Stomach (tissue), 9 donors: ENCODE results near the gene CACNB2. TPM values are rescaled to one million over a fixed set of nuclear protein-coding genes. Genes with fewer than 3 reads are reported as not detected.

Source experiments
- DNase-seq, 2 donors: peaks; one replicate each; pipeline versions ENCODE4 v3.0.0 to v3.0.0-alpha.2; 2013 to 2019
- H3K27ac ChIP-seq, 5 donors: fragments of 200-600 bp in 4 of 5; sonication (generic) in 4 of 5; one replicate each; pipeline ENCODE4 v1.5.1; 2013 to 2019; ENCODE audit warnings: mild to moderate bottlenecking in 1 of 5, moderate library complexity in 1 of 5
- H3K27me3 ChIP-seq, 3 donors: fragments of 200-600 bp; sonication (generic); one replicate each; pipeline ENCODE4 v1.5.1; 2017 to 2019; ENCODE audit warnings: mixed run types in 1 of 3
- H3K36me3 ChIP-seq, 4 donors: fragments of 200-600 bp; sonication (generic); 1 replicate in 3 of 4; 2 replicates in 1 of 4; pipeline ENCODE4 v1.5.1; 2016 to 2019
- H3K4me1 ChIP-seq, 4 donors: fragments of 200-600 bp; sonication (generic); one replicate each; pipeline ENCODE4 v1.5.1; 2016 to 2019
- H3K4me3 ChIP-seq, 4 donors: fragments of 200-600 bp; sonication (generic) in 3 of 4; one replicate each; pipeline ENCODE4 v1.5.1; 2016 to 2019; ENCODE audit warnings: mild to moderate bottlenecking in 1 of 4
- H3K9me3 ChIP-seq, 4 donors: fragments of 200-600 bp; sonication (generic); one replicate each; pipeline ENCODE4 v1.5.1; 2016 to 2019
- EP300 ChIP-seq: sonication (generic); formaldehyde crosslinking; IDR thresholded peaks from one replicate; pipeline ENCODE4 v1.6.1; 2017; ENCODE audit warnings: antibody characterized with exemption
- POLR2A ChIP-seq, 4 donors: fragments of 450-650 bp; IDR thresholded peaks; one replicate each; pipeline ENCODE4 v1.6.1; 2016; ENCODE audit warnings: antibody characterized with exemption in 4 of 4, control low read depth in 2 of 4, mild to moderate bottlenecking in 1 of 4, moderate library complexity in 1 of 4
- POLR2AphosphoS5 ChIP-seq, 3 donors: sonication (generic); formaldehyde crosslinking; IDR thresholded peaks; one replicate each; pipeline ENCODE4 v1.6.1; 2016; ENCODE audit warnings: antibody characterized with exemption in 3 of 3
- whole genome bisulfite sequencing, 5 donors: extraction: QIAGEN DNeasy Blood & Tissue Kit in 3 of 5; methylation state at CpG; one replicate each; pipeline versions ENCODE4 v1.1.5 to v1.1.7; 2013 to 2018; 5-methylcytosine and 5-hydroxymethylcytosine counted together
- intact Hi-C: fragments of 100-400 bp; cut with DNase I; formaldehyde crosslinking; loops from one replicate; pipeline ENCODE4 v1.15.1; 2023; ENCODE audit warnings: low total_unique reads
- polyA plus RNA-seq, 3 donors: library from polyadenylated mRNA; stranded (reverse); fragments of 200-250 nt; gene quantifications; one replicate each; pipeline ENCODE4 v1.2.3, GENCODE V29; 2013
- total RNA-seq, 5 donors: library from RNA; depleted of rRNA; stranded (reverse); fragments of >200 nt; gene quantifications; one replicate each; pipeline versions ENCODE4 v1.1.0 to v1.2.3, GENCODE V29; 2014 to 2016
- TF ChIP-seq, protein P1 (sequence below), 7 experiments: fragments of 450-650 bp in 4 of 7; fragments of 200-600 bp in 3 of 7; sonication (generic) in 3 of 7; IDR thresholded peaks; one replicate each; pipeline ENCODE4 v1.5.1; 2016 to 2019; ENCODE audit warnings: antibody characterized with exemption in 7 of 7, control low read depth in 2 of 7, mild to moderate bottlenecking in 1 of 7
- donor health status: healthy with polysubstance abuse.
- donor health status: Bipolar disorder and iron deficiency.
- donor health status: healthy.

Gene CACNB2
- total and polyA plus RNA-seq, 8 donors: 0.31 to 42.9 (median 14.3) TPM

DNA sequence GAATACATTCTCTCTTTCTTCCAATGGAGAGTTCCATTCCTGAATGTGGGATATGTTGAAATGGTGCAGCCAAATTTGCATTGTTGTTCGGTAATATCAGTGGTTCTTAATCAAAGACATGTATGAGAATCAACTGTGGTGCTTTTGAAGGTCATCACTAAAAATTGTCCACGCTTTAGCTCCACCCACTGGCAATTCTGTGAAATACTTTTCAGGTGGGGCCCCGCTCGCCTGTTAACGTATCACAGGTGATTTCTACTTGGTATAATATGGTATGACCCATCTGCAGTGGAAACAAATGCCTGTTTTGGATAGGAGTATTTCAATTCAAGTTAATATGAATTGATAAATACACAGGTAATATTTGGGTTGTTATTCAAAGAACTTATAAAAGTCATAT, 332.8 kb downstream of the CACNB2 start:
- Histone ChIP-seq H3K4me3 (no peak overlapping the region), H3K4me1 (no peaks in the 10 kb centered on the region), H3K36me3 (no peaks in the 10 kb centered on the region), H3K27ac (peak overlapping the region in 2 of 5 donors; percentile 32 to 60), H3K9me3 (no peaks in the 10 kb centered on the region), H3K27me3 (no peaks in the 10 kb centered on the region)
- TF ChIP-seq POLR2AphosphoS5 (IDR thresholded peaks at IDR 0.05): no peak
- TF ChIP-seq EP300: no peak
- TF ChIP-seq POLR2A (IDR thresholded peaks at IDR 0.05): no peak
- TF ChIP-seq, protein P1, sequence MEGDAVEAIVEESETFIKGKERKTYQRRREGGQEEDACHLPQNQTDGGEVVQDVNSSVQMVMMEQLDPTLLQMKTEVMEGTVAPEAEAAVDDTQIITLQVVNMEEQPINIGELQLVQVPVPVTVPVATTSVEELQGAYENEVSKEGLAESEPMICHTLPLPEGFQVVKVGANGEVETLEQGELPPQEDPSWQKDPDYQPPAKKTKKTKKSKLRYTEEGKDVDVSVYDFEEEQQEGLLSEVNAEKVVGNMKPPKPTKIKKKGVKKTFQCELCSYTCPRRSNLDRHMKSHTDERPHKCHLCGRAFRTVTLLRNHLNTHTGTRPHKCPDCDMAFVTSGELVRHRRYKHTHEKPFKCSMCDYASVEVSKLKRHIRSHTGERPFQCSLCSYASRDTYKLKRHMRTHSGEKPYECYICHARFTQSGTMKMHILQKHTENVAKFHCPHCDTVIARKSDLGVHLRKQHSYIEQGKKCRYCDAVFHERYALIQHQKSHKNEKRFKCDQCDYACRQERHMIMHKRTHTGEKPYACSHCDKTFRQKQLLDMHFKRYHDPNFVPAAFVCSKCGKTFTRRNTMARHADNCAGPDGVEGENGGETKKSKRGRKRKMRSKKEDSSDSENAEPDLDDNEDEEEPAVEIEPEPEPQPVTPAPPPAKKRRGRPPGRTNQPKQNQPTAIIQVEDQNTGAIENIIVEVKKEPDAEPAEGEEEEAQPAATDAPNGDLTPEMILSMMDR (IDR thresholded peaks at IDR 0.05): no peak
- DNase-seq: peak in 1 of 2 donors; percentile 19
- intact Hi-C loops: no loop called here
- 67 to 80% (median 73%) methylated on average over 5 of the region's 5 CpGs for WGBS, 5 donors

DNA sequence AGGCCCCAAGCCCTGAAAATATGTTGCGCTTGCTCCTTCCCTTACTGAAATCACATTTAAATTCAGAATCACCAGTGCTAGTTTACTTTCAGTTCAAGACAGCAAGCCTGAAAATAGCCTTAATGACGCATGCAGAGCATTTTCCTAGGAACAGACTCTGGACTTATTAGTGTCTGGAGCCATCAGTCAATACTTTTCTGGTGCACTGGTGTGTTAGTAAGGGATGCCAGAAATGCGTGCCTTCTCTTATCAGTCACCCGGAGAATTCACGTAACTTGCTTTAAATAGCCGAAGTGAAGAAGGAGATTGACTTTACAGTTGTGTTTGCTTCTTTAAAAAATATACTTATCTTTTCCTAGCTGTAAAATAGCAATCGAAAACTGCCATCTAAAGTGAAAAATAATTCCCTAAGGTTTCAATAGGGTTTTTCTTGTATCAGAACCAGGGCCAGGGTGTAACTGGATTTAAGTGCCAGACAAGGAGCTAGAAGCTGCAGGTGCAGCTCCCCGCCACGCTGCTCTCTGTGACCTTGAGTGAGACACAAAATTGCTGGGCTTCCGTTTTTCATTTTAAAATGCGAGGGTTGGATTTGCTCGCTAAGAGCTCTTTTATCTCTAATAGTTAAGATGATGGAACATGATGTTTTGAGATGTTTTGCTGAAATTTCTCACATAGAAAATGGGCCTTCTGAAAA, 333.3 kb downstream of the CACNB2 start:
- intact Hi-C loops: no loop called here
- WGBS, 5 donors: 52 to 67% (median 58%) methylated on average over 12 of the region's 12 CpGs
- no peaks in the 10 kb centered on the region for H3K27me3 ChIP-seq
- peak overlapping the region in 2 of 5 donors; percentile 32 to 60 for H3K27ac ChIP-seq
- TF ChIP-seq POLR2A (IDR thresholded peaks at IDR 0.05) (no peak), POLR2AphosphoS5 (IDR thresholded peaks at IDR 0.05) (peak in 2 of 3 donors; percentile 50 to 52), EP300 (peak; percentile 42)
- H3K9me3 ChIP-seq: no peaks in the 10 kb centered on the region
- DNase-seq: peak in 1 of 2 donors; percentile 71
- H3K4me3 ChIP-seq: no peak overlapping the region
- no peaks in the 10 kb centered on the region for H3K4me1 ChIP-seq
- no peaks in the 10 kb centered on the region for H3K36me3 ChIP-seq

DNA sequence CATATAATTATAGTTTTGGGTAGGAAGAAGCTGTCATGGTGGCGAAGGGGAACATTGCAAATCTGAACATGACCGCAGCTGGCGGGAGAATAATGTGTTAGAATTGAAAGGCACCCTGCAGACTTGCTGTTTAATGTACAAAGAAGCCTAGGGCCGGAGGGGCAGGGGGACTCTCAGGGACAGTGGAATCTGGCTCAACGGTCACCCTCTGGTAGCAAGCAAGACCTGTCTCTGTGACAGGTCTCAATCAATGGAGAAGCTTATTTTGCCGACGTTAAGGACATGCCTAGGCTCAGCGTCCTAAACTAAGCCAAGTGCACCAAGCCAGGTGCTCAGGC, 333.9 kb downstream of the CACNB2 start:
- intact Hi-C loops: no loop called here
- no peaks in the 10 kb centered on the region for H3K9me3 ChIP-seq
- no peak for DNase-seq
- TF ChIP-seq POLR2AphosphoS5 (IDR thresholded peaks at IDR 0.05) (no peak), POLR2A (IDR thresholded peaks at IDR 0.05) (no peak), EP300 (no peak)
- TF ChIP-seq, protein P1 (IDR thresholded peaks at IDR 0.05): no peak
- H3K4me3 ChIP-seq: no peak overlapping the region
- H3K4me1 ChIP-seq: no peaks in the 10 kb centered on the region
- H3K27ac ChIP-seq: peak overlapping the region in 1 of 5 donors; percentile 60
- no peaks in the 10 kb centered on the region for H3K36me3 ChIP-seq
- H3K27me3 ChIP-seq: no peaks in the 10 kb centered on the region
- WGBS, 5 donors: 76 to 87% (median 82%) methylated on average over 8 of the region's 8 CpGs

DNA sequence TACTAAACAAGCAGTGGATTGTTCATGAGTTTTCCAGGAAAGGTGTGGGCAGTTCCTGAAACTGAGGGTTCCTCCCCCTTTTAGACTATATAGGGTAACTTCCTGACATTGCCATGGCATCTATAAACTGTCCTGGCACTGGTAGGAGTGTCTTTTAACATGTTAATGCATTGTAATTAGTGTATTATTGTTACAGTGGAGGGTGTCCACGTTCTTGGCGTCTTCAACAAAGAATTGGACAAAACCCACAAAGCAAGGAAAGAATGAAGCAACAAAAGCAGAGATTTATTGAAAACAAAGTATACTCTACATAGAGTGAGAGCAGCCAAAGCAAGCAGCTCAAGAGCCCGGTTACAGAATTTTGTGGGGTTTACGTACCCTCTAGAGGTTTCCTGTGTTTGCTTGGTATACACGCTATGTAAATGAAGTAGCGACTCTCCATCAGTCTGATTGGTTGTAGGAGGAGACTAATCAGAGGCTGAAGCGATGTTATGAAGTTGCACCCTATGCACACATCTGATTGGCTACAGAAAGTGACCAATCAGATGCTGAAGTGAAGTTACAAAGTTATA, 335.9 kb downstream of the CACNB2 start:
- Histone ChIP-seq H3K4me3 (no peak overlapping the region), H3K27me3 (no peaks in the 10 kb centered on the region), H3K36me3 (no peaks in the 10 kb centered on the region), H3K9me3 (no peaks in the 10 kb centered on the region), H3K27ac (no peak overlapping the region), H3K4me1 (no peaks in the 10 kb centered on the region)
- no peak for DNase-seq
- WGBS, 5 donors: 81 to 93% (median 91%) methylated on average over 7 of the region's 7 CpGs
- intact Hi-C loops: no loop called here
- TF ChIP-seq, protein P1 (IDR thresholded peaks at IDR 0.05): no peak
- TF ChIP-seq EP300: no peak
- no peak for TF ChIP-seq POLR2A (IDR thresholded peaks at IDR 0.05)
- no peak for TF ChIP-seq POLR2AphosphoS5 (IDR thresholded peaks at IDR 0.05)

DNA sequence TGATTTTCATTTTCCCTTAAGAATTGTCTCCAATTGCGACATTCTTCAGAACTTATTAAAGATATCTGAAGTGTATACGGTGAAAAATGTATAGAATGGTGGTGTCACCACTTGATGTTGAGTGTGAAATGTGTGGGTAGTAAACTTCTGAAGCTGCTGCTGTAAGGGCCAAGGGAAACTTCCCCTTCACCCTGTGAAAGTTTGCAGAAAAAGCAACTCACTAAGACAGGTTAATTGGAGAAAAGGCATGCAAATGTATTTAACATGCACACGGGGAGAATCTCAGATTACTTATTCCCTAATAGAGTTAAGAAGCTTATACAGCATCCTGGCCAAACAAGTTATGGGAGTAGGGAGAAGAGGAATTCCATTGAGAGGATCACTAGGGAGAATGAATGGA, 338.1 kb downstream of the CACNB2 start:
- Histone ChIP-seq H3K36me3 (no peaks in the 10 kb centered on the region), H3K27me3 (no peaks in the 10 kb centered on the region), H3K27ac (no peak overlapping the region), H3K4me1 (no peaks in the 10 kb centered on the region), H3K4me3 (no peak overlapping the region), H3K9me3 (no peaks in the 10 kb centered on the region)
- intact Hi-C loops: no loop called here
- no peak for DNase-seq
- 75 to 81% (median 78%) methylated on average over 3 of the region's 3 CpGs for WGBS, 5 donors
- TF ChIP-seq POLR2A (IDR thresholded peaks at IDR 0.05): no peak
- TF ChIP-seq, protein P1 (IDR thresholded peaks at IDR 0.05): no peak
- TF ChIP-seq EP300: no peak
- TF ChIP-seq POLR2AphosphoS5 (IDR thresholded peaks at IDR 0.05): no peak
